Pons (tissue), 1 donor: ENCODE results near the gene C20orf141.
"Not testable (repeated sequence)": the region's sequence is repeated elsewhere in the genome, so short reads cannot be mapped to it uniquely, and the experiment has no call there.

Experiments
- DNase-seq: peaks from one replicate; pipeline ENCODE4 v3.0.0-alpha.2; 2016; ENCODE audit warnings: low spot score

Gene C20orf141

GRCh38 chr20:2814587-2815051, at the start of gene C20orf141:
TSS of gene C20orf141 (plus strand) at chr20:2814987. CDS start at chr20:2815185, 198 bp downstream.
- DNase-seq, result no peak

- DNase-seq, result no peak
Measured at GRCh38 chr20:2767768-2768631, 46.8 kb upstream of the C20orf141 start.

GRCh38 chr20:2768632-2769015, 46.2 kb upstream of the C20orf141 start:
- DNase-seq, result no peak

GRCh38 chr20:2770091-2770490, 44.7 kb upstream of the C20orf141 start:
- DNase-seq, result not testable (repeated sequence)

- no peak for DNase-seq
Measured at GRCh38 chr20:2771631-2772080, 43.1 kb upstream of the C20orf141 start.

GRCh38 chr20:2773812-2774211, 41.0 kb upstream of the C20orf141 start:
- no peak for DNase-seq

GRCh38 chr20:2775139-2775538, 39.6 kb upstream of the C20orf141 start:
- DNase-seq, result no peak

GRCh38 chr20:2778602-2779321, 36.0 kb upstream of the C20orf141 start:
- no peak for DNase-seq

- DNase-seq, result no peak
Measured at GRCh38 chr20:2780948-2781347, 33.8 kb upstream of the C20orf141 start.

GRCh38 chr20:2783908-2784566, 30.8 kb upstream of the C20orf141 start:
- no peak for DNase-seq

- DNase-seq, result no peak
Measured at GRCh38 chr20:2793471-2793870, 21.3 kb upstream of the C20orf141 start.

GRCh38 chr20:2794202-2794748, 20.5 kb upstream of the C20orf141 start:
- DNase-seq, result no peak

GRCh38 chr20:2794866-2795447, 19.8 kb upstream of the C20orf141 start:
- no peak for DNase-seq

- DNase-seq, result no peak
Measured at GRCh38 chr20:2795451-2795850, 19.3 kb upstream of the C20orf141 start.

- DNase-seq, result no peak
Measured at GRCh38 chr20:2796011-2796660, 18.7 kb upstream of the C20orf141 start.

- no peak for DNase-seq
Measured at GRCh38 chr20:2797136-2797983, 17.4 kb upstream of the C20orf141 start.

GRCh38 chr20:2798095-2798805, 16.5 kb upstream of the C20orf141 start:
- DNase-seq, result no peak

- no peak for DNase-seq
Measured at GRCh38 chr20:2798814-2799213, 16.0 kb upstream of the C20orf141 start.

- no peak for DNase-seq
Measured at GRCh38 chr20:2799271-2799670, 15.5 kb upstream of the C20orf141 start.
